ENCODE results near the gene CLCN2.

The CLCN2 gene

DNA sequence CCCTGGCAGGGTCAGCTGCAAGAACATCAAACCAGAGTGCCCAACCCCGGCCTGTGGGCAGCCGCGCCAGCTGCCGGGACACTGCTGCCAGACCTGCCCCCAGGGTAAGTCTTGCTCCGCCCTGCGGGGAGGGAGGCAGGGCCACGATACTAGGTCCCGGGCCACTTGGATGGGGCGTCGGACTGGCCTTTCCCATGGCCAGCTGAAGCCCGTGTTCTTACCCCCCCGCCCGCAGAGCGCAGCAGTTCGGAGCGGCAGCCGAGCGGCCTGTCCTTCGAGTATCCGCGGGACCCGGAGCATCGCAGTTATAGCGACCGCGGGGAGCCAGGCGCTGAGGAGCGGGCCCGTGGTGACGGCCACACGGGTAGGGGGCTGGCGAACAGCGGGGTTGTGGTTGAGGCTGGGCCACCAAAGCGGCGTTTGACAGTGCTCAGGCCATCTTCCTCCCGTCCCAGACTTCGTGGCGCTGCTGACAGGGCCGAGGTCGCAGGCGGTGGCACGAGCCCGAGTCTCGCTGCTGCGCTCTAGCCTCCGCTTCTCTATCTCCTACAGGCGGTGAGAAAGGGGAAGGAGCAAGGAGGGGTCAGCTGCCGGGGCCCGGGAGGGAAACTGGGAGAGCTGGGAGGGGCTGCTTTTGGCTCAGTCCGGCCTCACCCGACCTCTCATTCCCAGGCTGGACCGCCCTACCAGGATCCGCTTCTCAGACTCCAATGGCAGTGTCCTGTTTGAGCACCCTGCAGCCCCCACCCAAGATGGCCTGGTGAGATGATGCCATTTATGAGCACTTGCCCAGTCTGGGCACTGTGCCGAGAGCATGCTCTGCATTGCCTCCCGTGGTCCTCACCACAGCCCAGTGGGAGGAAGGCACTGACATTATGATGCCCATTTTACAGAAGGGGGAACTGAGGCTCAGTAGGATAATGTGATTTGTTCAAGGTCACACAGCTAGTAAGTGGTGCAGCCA lies 20.1 kb upstream of the CLCN2 start:
- no peak for DNase-seq (ENCODE audit: low read depth in 1 of 2, low spot score in 1 of 2)

DNA sequence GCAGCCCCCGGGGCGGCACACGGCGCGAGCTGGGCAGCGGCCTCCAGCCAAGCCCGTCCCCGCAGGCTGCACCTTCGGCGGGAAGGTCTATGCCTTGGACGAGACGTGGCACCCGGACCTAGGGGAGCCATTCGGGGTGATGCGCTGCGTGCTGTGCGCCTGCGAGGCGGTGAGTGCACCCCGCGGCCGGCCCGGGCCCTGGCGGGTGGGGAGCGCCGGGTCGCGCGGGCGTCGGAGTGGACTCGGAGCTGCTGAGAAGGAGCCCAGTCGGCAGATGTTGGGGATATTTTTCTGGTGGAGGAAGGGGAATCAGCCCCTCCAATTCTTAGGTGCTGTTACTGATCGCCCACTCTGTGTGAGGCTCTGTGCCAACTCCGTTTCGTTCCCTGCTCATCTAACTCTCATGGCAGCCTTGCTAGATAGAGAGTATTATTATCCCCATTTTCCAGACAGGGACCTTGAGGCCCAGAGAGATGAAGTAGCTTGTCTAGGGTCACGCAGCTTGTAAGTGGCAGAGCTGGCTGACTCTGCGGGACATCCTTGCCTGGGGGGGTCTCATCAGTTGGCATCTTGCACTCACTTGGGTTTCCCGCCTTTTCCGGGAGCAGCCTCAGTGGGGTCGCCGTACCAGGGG lies 19.3 kb upstream of the CLCN2 start:
- no peak for DNase-seq (ENCODE audit: low read depth in 1 of 2, low spot score in 1 of 2)

- DNase-seq (ENCODE audit: low read depth in 1 of 2, low spot score in 1 of 2) = no peak
Measured at GRCh38 chr3:184380185-184380626, 18.8 kb upstream of the CLCN2 start.

- DNase-seq (ENCODE audit: low read depth in 1 of 2, low spot score in 1 of 2) = no peak
Measured at GRCh38 chr3:184379358-184380184, 18.2 kb upstream of the CLCN2 start, which contains the start of gene CHRD. TSS of gene CHRD (plus strand) at chr3:184380054. CDS start at chr3:184380319, 265 bp downstream.

DNA sequence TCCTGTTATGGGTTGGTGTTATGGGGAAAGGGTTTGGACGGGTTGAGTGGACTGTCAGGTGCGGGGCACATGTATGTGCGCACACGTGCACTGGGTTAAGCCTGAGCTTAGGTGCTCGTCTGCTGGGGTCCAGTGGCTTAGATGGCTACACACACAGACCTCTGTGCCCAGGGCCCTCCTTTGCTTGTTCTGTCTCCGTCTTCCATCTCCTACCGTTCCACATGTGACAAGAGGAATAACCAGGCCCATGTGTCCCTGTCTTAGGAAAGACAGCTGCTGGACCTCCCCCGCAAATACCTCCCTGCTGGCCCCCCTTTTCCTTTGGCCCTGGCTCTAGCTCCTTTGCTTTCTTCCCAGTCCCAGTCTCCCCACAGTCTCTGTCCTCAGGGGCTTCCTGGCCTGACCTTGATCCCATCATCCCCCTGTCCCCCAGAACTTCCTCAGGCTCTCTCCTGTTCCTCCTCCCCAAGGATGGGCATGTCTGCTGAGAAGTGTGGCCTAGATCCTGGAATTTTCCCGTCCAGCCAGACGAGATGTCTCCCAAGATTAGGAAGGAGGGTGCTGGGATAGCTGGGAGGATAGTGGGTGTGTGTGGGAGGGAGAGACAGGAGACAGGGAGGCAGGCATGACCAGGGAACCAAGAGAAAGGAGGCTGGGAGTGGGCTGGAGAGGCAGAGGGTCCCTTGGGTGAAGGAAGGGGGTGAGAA lies 17.4 kb upstream of the CLCN2 start:
- no peak for DNase-seq (ENCODE audit: low read depth in 1 of 2, low spot score in 1 of 2)

GRCh38 chr3:184377882-184378445 lies 16.6 kb upstream of the CLCN2 start, which contains the start of gene THPO:
TSS of gene THPO (minus strand) at chr3:184378207. CDS start at chr3:184376259, 1,948 bp downstream.
- no peak for DNase-seq (ENCODE audit: low read depth in 1 of 2, low spot score in 1 of 2)

DNA sequence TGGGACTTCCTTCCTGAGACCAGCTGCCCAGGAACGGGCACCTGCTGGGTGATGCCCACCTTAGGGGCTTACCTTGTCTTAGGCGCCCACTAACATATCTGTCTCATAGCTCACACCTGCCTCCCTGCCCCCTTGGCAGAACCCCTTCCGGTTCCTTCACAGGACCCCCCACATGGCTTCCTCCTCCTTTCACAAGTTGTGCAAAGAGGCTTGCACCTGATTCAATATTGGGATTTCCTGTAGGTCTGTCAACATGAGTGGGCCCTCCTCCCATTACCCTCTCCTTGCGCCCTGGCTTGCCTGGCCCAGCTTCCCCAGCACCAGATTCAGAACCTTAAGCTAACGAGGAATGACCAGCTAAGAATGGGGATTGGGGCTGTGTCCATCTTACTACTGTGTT lies 16.0 kb upstream of the CLCN2 start:
- DNase-seq (ENCODE audit: low read depth in 1 of 2, low spot score in 1 of 2) = no peak

GRCh38 chr3:184375747-184376461 lies 14.5 kb upstream of the CLCN2 start:
- DNase-seq (ENCODE audit: low read depth in 1 of 2, low spot score in 1 of 2) = no peak

DNA sequence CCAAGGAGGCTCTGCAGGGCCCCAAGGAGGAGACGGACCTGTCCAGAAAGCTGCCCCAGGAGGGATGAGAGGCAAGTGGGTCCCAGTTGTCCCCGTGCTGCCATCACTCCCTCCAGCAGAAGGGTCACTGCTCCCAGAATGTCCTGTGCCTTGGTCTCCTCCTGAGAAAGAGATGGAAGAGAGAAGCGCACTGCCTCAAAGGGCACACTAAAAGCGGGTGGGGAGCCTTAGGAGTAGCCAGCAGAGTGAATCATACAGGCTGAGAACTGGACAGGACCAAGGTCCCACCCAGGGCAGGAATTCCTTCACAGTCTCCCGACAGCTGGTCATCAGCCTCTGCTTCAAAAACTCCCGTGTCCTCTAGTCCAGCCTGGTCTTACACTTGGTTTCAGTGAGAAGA lies 12.0 kb upstream of the CLCN2 start:
- no peak for DNase-seq (ENCODE audit: low read depth in 1 of 2, low spot score in 1 of 2)

DNA sequence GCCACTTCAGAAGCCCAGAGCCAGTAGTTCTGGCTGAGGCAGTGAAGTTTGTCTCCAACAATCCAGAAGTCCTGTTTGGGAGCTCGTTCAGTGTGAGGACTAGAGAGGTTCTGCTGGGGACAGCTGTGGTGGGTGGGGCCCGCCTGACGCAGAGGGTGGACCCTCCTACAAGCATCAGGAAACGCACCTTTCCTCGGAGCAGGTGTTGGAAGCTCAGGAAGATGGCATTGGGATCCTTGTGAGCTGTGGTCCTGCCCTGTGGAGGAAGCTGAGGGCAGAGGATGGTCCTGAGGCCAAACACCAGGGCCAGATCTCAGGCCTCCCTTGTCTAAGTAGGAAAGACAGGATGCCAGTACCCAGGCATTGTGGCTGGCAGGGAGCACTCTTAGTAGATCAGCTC lies 11.5 kb upstream of the CLCN2 start:
- DNase-seq (ENCODE audit: low read depth in 1 of 2, low spot score in 1 of 2) = no peak

GRCh38 chr3:184372296-184372821 lies 11.0 kb upstream of the CLCN2 start:
- DNase-seq (ENCODE audit: low read depth in 1 of 2, low spot score in 1 of 2) = no peak

DNA sequence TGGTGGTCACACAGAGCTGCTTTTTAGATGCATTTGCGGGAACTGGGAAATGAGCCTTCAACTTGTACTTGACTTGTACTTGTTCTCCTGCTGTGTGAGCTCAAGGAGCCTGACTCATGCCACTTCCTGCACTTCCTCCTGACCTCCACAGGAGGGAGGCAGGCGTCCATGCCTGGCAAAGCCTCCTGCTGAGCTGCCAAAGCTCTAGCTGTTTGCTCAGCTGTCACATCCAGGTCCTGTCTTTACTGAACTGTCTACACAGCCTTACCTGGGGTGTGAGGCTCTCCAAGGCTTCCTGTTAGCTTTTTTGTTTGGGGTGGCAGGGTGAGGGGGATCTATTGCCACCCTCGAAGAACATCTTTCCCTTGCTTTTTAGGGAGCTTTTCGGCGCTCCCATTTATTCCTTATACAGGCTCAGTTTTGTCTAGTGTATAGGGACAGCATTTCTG lies 10.2 kb upstream of the CLCN2 start:
- DNase-seq (ENCODE audit: low read depth in 1 of 2, low spot score in 1 of 2) = peak in 1 of 2 donors; percentile 55

DNA sequence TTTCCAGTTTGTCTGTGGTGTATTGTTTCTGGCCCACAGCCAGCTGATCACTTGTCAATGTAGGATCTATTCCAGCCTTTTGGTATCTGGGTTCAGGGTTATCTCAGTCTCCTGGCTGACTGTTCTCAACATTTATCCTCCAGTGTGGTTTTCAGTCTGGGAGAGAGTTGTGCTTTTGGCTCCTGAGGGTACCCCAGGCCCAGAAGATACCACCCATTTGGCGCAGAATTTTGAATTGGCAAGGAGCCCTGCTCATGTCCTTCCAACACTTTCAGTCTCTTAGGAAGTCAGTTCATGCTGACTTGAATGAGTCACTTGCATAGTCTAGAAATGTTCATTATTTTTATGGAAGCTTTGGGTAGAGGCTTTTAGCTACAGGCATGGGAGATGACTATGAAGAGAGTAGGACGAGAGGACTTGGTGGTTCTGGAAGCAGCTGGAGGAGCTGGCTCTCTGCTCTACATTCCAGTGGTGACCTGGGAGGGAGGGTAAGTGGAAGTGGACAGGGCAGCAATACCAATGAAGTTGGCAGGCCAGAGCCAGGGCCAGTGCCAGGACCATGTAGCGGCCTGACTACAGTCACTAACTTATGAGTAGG lies 7.3 kb upstream of the CLCN2 start:
- DNase-seq (ENCODE audit: low read depth in 1 of 2, low spot score in 1 of 2) = no peak

DNA sequence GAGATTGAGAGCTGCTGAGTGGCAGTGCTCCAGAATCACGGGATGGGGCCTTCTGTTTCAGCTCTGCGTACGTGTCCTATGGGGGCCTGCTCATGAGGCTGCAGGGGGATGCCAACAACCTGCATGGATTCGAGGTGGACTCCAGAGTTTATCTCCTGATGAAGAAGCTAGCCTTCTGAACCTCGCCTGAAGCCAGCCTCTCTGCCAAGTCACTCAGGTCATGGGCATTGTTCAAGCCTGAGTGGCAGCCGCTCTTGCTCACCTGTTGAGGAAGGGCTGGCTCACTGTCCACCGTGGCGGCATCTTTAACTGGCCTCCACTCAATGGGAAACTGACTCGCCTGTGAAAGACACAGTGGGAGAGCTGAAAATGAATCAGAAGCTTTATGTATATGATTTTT lies 6.7 kb upstream of the CLCN2 start:
- no peak for DNase-seq (ENCODE audit: low read depth in 1 of 2, low spot score in 1 of 2)

DNA sequence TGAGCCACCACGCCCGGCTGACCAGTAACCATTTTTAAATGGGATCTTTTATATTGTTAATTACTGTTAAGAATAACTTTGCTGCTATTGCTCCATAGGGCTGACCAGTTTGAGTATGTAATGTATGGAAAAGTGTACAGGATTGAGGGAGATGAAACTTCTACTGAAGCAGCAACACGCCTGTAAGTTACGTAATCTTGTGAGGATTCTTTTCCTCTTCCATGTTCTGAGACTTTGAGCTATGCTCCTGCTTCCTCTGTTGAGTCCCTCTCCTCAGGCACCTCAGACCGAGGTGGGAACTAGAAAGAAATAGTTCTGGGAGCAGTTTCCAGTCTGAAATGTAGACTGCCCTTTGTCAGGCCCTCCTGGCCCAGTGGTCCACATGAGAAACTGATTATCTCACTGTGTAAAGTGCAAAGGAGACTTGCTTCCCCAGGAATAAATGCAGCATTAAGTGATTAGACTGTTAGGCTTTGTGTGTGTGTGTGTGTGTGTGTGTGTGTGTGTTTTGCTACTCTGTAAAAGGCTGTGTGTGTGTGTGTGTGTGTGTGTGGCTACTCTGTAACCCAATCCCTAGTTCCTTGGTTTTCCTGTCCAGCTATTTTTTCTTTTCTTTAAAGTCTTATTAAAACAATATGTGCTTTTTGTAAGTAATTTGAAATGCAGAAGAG lies 5.3 kb upstream of the CLCN2 start:
- DNase-seq (ENCODE audit: low read depth in 1 of 2, low spot score in 1 of 2) = no peak

- DNase-seq (ENCODE audit: low read depth in 1 of 2, low spot score in 1 of 2) = peak; percentile 91 to 95
Measured at GRCh38 chr3:184362668-184363546, 1.5 kb upstream of the CLCN2 start.

DNA sequence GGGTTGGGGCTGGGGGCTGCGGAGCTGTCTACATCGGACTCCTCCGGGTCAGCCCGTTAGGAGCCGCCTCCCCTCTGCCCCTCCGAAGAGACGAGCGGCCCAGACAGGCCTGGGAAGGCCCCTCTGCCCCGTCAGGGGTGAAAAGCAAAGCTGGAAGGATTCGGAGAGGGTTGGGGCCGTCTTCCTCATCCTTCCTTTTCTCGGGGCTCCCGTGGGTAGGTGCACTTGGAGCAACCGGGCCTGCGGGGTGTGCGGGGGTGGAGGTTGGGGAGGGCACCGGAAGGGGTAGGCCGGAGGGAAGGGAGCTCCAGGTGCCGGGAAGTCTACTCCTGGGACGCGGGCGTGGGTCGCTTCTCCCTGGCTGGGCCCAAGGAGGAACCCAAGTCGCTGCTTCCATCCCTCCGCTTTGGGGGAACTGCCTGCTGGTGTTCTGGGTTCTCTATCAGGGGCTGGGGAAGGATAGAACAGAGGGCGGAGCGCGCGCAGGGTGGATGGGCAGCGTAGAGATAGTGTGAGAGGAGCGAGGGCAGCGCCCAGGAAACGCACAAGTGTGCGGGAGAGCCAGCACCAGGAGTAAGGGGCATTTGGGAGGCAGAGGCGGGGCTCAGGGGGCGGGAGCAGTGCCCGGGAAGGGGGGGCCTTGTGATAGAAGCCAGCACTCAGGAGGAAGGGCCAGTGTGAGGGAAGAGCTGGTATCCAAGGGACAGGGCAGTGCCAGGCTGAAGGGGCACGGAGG lies 695 bp upstream of the CLCN2 start:
- peak; percentile 36 to 44 for DNase-seq (ENCODE audit: low read depth in 1 of 2, low spot score in 1 of 2)
